ENCODE measurements around the gene LRP1.
A peak's percentile ranks its signal among the peaks of the same experiment; 100 is the strongest.

Gene LRP1

GRCh38 chr12:57146961-57147944 is 19.0 kb downstream of the LRP1 start, which contains the start of gene LRP1-AS:
TSS of gene LRP1-AS (minus strand) at chr12:57147619.
- in situ Hi-C loops (cut with HindIII; ENCODE audit: low pct_ligation_motif_present, low pct_unique_long_range_greater_than_20kb, low sequenced_read_pairs), result no loop called here
- no peak for DNase-seq

GRCh38 chr12:57148469-57149244 is 20.4 kb downstream of the LRP1 start:
- DNase-seq, result no peak

GRCh38 chr12:57149245-57149900 is 21.1 kb downstream of the LRP1 start:
- no peak for DNase-seq
- in situ Hi-C loops (cut with HindIII; ENCODE audit: low pct_ligation_motif_present, low pct_unique_long_range_greater_than_20kb, low sequenced_read_pairs), result no loop called here

More at GRCh38 chr12:57148469-57149244, 20.4 kb downstream of the LRP1 start:
- in situ Hi-C loops (cut with HindIII; ENCODE audit: low pct_ligation_motif_present, low pct_unique_long_range_greater_than_20kb, low sequenced_read_pairs), result no loop called here

GRCh38 chr12:57150400-57151000 is 22.2 kb downstream of the LRP1 start:
- in situ Hi-C loops (cut with HindIII; ENCODE audit: low pct_ligation_motif_present, low pct_unique_long_range_greater_than_20kb, low sequenced_read_pairs), result no loop called here
- no peak for DNase-seq

GRCh38 chr12:57151741-57152630 is 23.7 kb downstream of the LRP1 start:
- DNase-seq, result peak; percentile 35
- in situ Hi-C loops (cut with HindIII; ENCODE audit: low pct_ligation_motif_present, low pct_unique_long_range_greater_than_20kb, low sequenced_read_pairs), result no loop called here

- in situ Hi-C loops (cut with HindIII; ENCODE audit: low pct_ligation_motif_present, low pct_unique_long_range_greater_than_20kb, low sequenced_read_pairs), result no loop called here
Observed at GRCh38 chr12:57152639-57153038, 24.4 kb downstream of the LRP1 start.

GRCh38 chr12:57153415-57153997 is 25.2 kb downstream of the LRP1 start:
- in situ Hi-C loops (cut with HindIII; ENCODE audit: low pct_ligation_motif_present, low pct_unique_long_range_greater_than_20kb, low sequenced_read_pairs), result no loop called here

More at GRCh38 chr12:57152639-57153038, 24.4 kb downstream of the LRP1 start:
- DNase-seq, result peak; percentile 25

GRCh38 chr12:57154076-57154475 is 25.8 kb downstream of the LRP1 start:
- in situ Hi-C loops (cut with HindIII; ENCODE audit: low pct_ligation_motif_present, low pct_unique_long_range_greater_than_20kb, low sequenced_read_pairs), result no loop called here
- DNase-seq, result no peak

More at GRCh38 chr12:57153415-57153997, 25.2 kb downstream of the LRP1 start:
- DNase-seq, result no peak

- in situ Hi-C loops (cut with HindIII; ENCODE audit: low pct_ligation_motif_present, low pct_unique_long_range_greater_than_20kb, low sequenced_read_pairs), result no loop called here
- no peak for DNase-seq
Observed at GRCh38 chr12:57154804-57155434, 26.6 kb downstream of the LRP1 start.

GRCh38 chr12:57156701-57157403 is 28.6 kb downstream of the LRP1 start:
- in situ Hi-C loops (cut with HindIII; ENCODE audit: low pct_ligation_motif_present, low pct_unique_long_range_greater_than_20kb, low sequenced_read_pairs), result no loop called here
- DNase-seq, result no peak

- in situ Hi-C loops (cut with HindIII; ENCODE audit: low pct_ligation_motif_present, low pct_unique_long_range_greater_than_20kb, low sequenced_read_pairs), result no loop called here
- no peak for DNase-seq
Observed at GRCh38 chr12:57157588-57158173, 29.4 kb downstream of the LRP1 start.

- no peak for DNase-seq
- in situ Hi-C loops (cut with HindIII; ENCODE audit: low pct_ligation_motif_present, low pct_unique_long_range_greater_than_20kb, low sequenced_read_pairs), result no loop called here
Observed at GRCh38 chr12:57158186-57158585, 29.9 kb downstream of the LRP1 start.

GRCh38 chr12:57158665-57159064 is 30.4 kb downstream of the LRP1 start:
- DNase-seq, result no peak
- in situ Hi-C loops (cut with HindIII; ENCODE audit: low pct_ligation_motif_present, low pct_unique_long_range_greater_than_20kb, low sequenced_read_pairs), result no loop called here

- no peak for DNase-seq
- in situ Hi-C loops (cut with HindIII; ENCODE audit: low pct_ligation_motif_present, low pct_unique_long_range_greater_than_20kb, low sequenced_read_pairs), result no loop called here
Observed at GRCh38 chr12:57159311-57159710, 31.0 kb downstream of the LRP1 start.

- in situ Hi-C loops (cut with HindIII; ENCODE audit: low pct_ligation_motif_present, low pct_unique_long_range_greater_than_20kb, low sequenced_read_pairs), result no loop called here
- no peak for DNase-seq
Observed at GRCh38 chr12:57160040-57160439, 31.8 kb downstream of the LRP1 start.

GRCh38 chr12:57160741-57161140 is 32.5 kb downstream of the LRP1 start:
- in situ Hi-C loops (cut with HindIII; ENCODE audit: low pct_ligation_motif_present, low pct_unique_long_range_greater_than_20kb, low sequenced_read_pairs), result no loop called here
- DNase-seq, result no peak
